IMR-90 (cell line): Measurements from ENCODE around the gene PDZD2. TPM values are rescaled to one million over a fixed set of nuclear protein-coding genes. Genes with fewer than 3 reads are reported as not detected.

Experiments
- ATAC-seq: fragments of 200-7000 bp; cut with Tn5 transposase; 2 replicates; pipeline ENCODE4 v1.9.1; 2020; ENCODE audit warnings: low read depth, mild to moderate bottlenecking, moderate library complexity
- BruUV-seq: library from RNA; stranded (reverse); fragments of 400-500 nt; replicated peaks from 2 replicates; lab custom pipeline; 2021; lab: Mats Ljungman, UMichigan
- CTCF ChIA-PET: fragments of 300-600 bp; formaldehyde crosslinking; extraction: SDS; loops from one replicate; lab custom pipeline; 2021; ENCODE audit warnings: antibody characterized with exemption; lab: Yijun Ruan, JAX
- POLR2A ChIA-PET: fragments of 300-600 bp; sonication (Branson Sonifier 250); formaldehyde crosslinking; loops from one replicate; lab custom pipeline; 2022; ENCODE audit warnings: antibody characterized with exemption; ENCODE audit not compliant: unreplicated experiment; lab: Charles Lee
- DNase-seq: peaks from one replicate; pipeline ENCODE4 v3.0.0; 2013
- H2AFZ ChIP-seq: replicated peaks from 2 replicates; pipeline ENCODE3; 2013; ENCODE audit warnings: low read length, mild to moderate bottlenecking; ENCODE audit not compliant: poor library complexity
- H2AK5ac ChIP-seq: 2 replicates; pipeline ENCODE4 v1.6.1; 2013; ENCODE audit warnings: low read depth, low read length, inconsistent platforms
- H2AK9ac ChIP-seq: replicated peaks from 2 replicates; pipeline ENCODE3; 2013; ENCODE audit warnings: mild to moderate bottlenecking, low read depth, low read length, moderate library complexity; ENCODE audit not compliant: poor library complexity
- H2BK120ac ChIP-seq: 2 replicates; pipeline ENCODE4 v1.6.1; 2013; ENCODE audit warnings: low read depth, low read length, inconsistent platforms
- H2BK15ac ChIP-seq: 3 replicates; pipeline ENCODE4 v1.6.1; 2013; ENCODE audit warnings: low read depth, low read length, inconsistent platforms
- H2BK20ac ChIP-seq: 2 replicates; pipeline ENCODE4 v1.6.1; 2013; ENCODE audit warnings: low read depth, mild to moderate bottlenecking, inconsistent platforms, low read length, moderate library complexity
- H2BK5ac ChIP-seq: 2 replicates; pipeline ENCODE4 v1.6.1; 2013; ENCODE audit warnings: mild to moderate bottlenecking, low read depth, low read length, inconsistent platforms; ENCODE audit not compliant: poor library complexity, severe bottlenecking
- H3K14ac ChIP-seq: replicated peaks from 2 replicates; pipeline ENCODE4 v1.6.1; 2013; ENCODE audit warnings: low read depth, low read length, inconsistent platforms
- H3K18ac ChIP-seq: 2 replicates; pipeline ENCODE4 v1.6.1; 2013; ENCODE audit warnings: low read depth, low read length, control low read depth
- H3K23ac ChIP-seq: 2 replicates; pipeline ENCODE4 v1.6.1; 2013; ENCODE audit warnings: low read depth, low read length, inconsistent platforms
- H3K27ac ChIP-seq: 2 replicates; pipeline ENCODE4 v1.5.1; 2013; ENCODE audit warnings: mild to moderate bottlenecking, control low read depth, low read length; ENCODE audit not compliant: insufficient read depth
- H3K27me3 ChIP-seq: 2 replicates; pipeline ENCODE4 v1.6.1; 2013; ENCODE audit warnings: low read length; ENCODE audit not compliant: control insufficient read depth, insufficient read depth
- H3K36me3 ChIP-seq: 2 replicates; pipeline ENCODE4 v1.6.1; 2013; ENCODE audit warnings: low read length, mixed read lengths; ENCODE audit not compliant: control insufficient read depth, insufficient read depth
- H3K4ac ChIP-seq: 2 replicates; pipeline ENCODE4 v1.6.1; 2013; ENCODE audit warnings: low read depth, low read length, inconsistent platforms
- H3K4me1 ChIP-seq: 2 replicates; pipeline ENCODE4 v1.6.1; 2013; ENCODE audit warnings: low read length, mixed read lengths; ENCODE audit not compliant: control insufficient read depth, insufficient read depth
- H3K4me2 ChIP-seq: 2 replicates; pipeline ENCODE4 v1.6.1; 2013; ENCODE audit warnings: low read depth, mild to moderate bottlenecking, control low read depth, low read length, moderate library complexity
- H3K4me3 ChIP-seq: 2 replicates; pipeline ENCODE4 v1.5.1; 2013; ENCODE audit warnings: low read depth, mild to moderate bottlenecking, control low read depth, low read length, moderate library complexity; ENCODE audit not compliant: insufficient read depth
- H3K56ac ChIP-seq: 2 replicates; pipeline ENCODE4 v1.6.1; 2013; ENCODE audit warnings: low read length, inconsistent platforms; ENCODE audit not compliant: insufficient read depth; ENCODE audit errors: extremely low read depth
- H3K79me1 ChIP-seq, 2 experiments: 2 replicates each; pipeline ENCODE4 v1.6.1; 2013; ENCODE audit warnings: low read length in 2 of 2, inconsistent platforms in 1 of 2, low read depth in 1 of 2
- H3K9ac ChIP-seq: 2 replicates; pipeline ENCODE4 v1.6.1; 2013; ENCODE audit warnings: low read depth, low read length, control low read depth
- H3K9me1 ChIP-seq: 2 replicates; pipeline ENCODE4 v1.6.1; 2013; ENCODE audit warnings: low read length, inconsistent platforms; ENCODE audit not compliant: insufficient read depth
- H3K9me3 ChIP-seq: 2 replicates; pipeline ENCODE4 v1.6.1; 2013; ENCODE audit warnings: low read length; ENCODE audit not compliant: control insufficient read depth, insufficient read depth
- H4K20me1 ChIP-seq: 2 replicates; pipeline ENCODE4 v1.6.1; 2013; ENCODE audit warnings: low read length, inconsistent platforms; ENCODE audit not compliant: insufficient read depth
- H4K5ac ChIP-seq: 2 replicates; pipeline ENCODE4 v1.6.1; 2013; ENCODE audit warnings: mild to moderate bottlenecking, low read depth, low read length, control low read depth
- H4K8ac ChIP-seq, 2 experiments: 2 replicates each; pipeline ENCODE4 v1.6.1; 2013; ENCODE audit warnings: low read depth in 2 of 2, low read length in 2 of 2, control low read depth in 1 of 2, inconsistent platforms in 1 of 2
- H4K91ac ChIP-seq: 2 replicates; pipeline ENCODE4 v1.6.1; 2013; ENCODE audit warnings: low read depth, low read length, inconsistent platforms; ENCODE audit not compliant: insufficient read depth
- BHLHE40 ChIP-seq: fragments of 150-350 bp; IDR thresholded peaks from 2 replicates; pipeline ENCODE4 v1.6.1; 2016; ENCODE audit warnings: mild to moderate bottlenecking, low read depth, low read length
- CEBPB ChIP-seq: IDR thresholded peaks from 2 replicates; pipeline ENCODE4 v1.6.1; 2012; ENCODE audit warnings: low read depth, low read length, improper control_type of control experiment
- CHD1 ChIP-seq: IDR thresholded peaks from 2 replicates; pipeline ENCODE4 v1.6.1; 2012; ENCODE audit warnings: low read depth, low read length, improper control_type of control experiment
- ELK1 ChIP-seq: fragments of 150-350 bp; IDR thresholded peaks from 2 replicates; pipeline ENCODE4 v1.6.1; 2016; ENCODE audit warnings: low read depth, mild to moderate bottlenecking, low read length, moderate library complexity, borderline replicate concordance
- FOS ChIP-seq: fragments of 150-350 bp; IDR thresholded peaks from 2 replicates; pipeline ENCODE4 v1.6.1; 2016; ENCODE audit warnings: low read depth, low read length
- MAZ ChIP-seq: IDR thresholded peaks from 2 replicates; pipeline ENCODE4 v1.6.1; 2012; ENCODE audit warnings: low read depth, mild to moderate bottlenecking, low read length, improper control_type of control experiment, moderate library complexity, borderline replicate concordance
- MXI1 ChIP-seq: IDR thresholded peaks from 2 replicates; pipeline ENCODE4 v1.6.1; 2012; ENCODE audit warnings: low read depth, mild to moderate bottlenecking, low read length, moderate library complexity, borderline replicate concordance
- NFE2L2 ChIP-seq: fragments of 150-350 bp; IDR thresholded peaks from 2 replicates; pipeline ENCODE4 v1.6.1; 2016; ENCODE audit warnings: low read depth, mild to moderate bottlenecking, low read length
- POLR2A ChIP-seq: IDR thresholded peaks from 2 replicates; pipeline ENCODE4 v1.6.1; 2012; ENCODE audit warnings: mild to moderate bottlenecking, low read depth, low read length
- RFX5 ChIP-seq: IDR thresholded peaks from 2 replicates; pipeline ENCODE4 v1.8.0; 2012; ENCODE audit warnings: low read depth, mild to moderate bottlenecking, low read length, moderate library complexity
- SMC3 ChIP-seq: fragments of 150-350 bp; IDR thresholded peaks from 2 replicates; pipeline ENCODE4 v1.6.1; 2016; ENCODE audit warnings: low read depth, mild to moderate bottlenecking, antibody characterized with exemption, low read length, moderate library complexity
- WGBS, 2 experiments: methylation state at CpG; one replicate each; pipeline versions ENCODE4 v1.1.5 to v1.1.7; 2013; ENCODE audit warnings: missing lambda C conversion rate in 2 of 2; ENCODE audit not compliant: insufficient read length in 1 of 2; ENCODE audit errors: extremely low coverage in 2 of 2; 5-methylcytosine and 5-hydroxymethylcytosine counted together
- dilution Hi-C: fragments of 300-500 bp; cut with HindIII; formaldehyde crosslinking; loops from one replicate; pipeline ENCODE4 v1.14.3; 2018; ENCODE audit warnings: low sequenced_read_pairs; ENCODE audit not compliant: unreplicated experiment
- in situ Hi-C: fragments of 300-500 bp; cut with MboI; formaldehyde crosslinking; loops from 3 replicates; pipeline ENCODE4 v1.14.3; 2019; ENCODE audit warnings: low sequenced_read_pairs, inconsistent platforms, mixed read lengths
- intact Hi-C: fragments of 100-400 bp; cut with micrococcal nuclease; formaldehyde crosslinking; loops from 2 replicates; pipeline ENCODE4 v1.10.0; 2022
- polyA plus RNA-seq, 3 experiments: library from polyadenylated mRNA; depleted of rRNA; stranded (reverse); fragments of >200 nt; gene quantifications; 2 replicates each; pipeline ENCODE4 v1.2.3, GENCODE V29; 2012; ENCODE audit warnings: low replicate concordance in 1 of 3
- total RNA-seq: library from RNA; depleted of rRNA; stranded (reverse); fragments of >200 nt; gene quantifications from 2 replicates; pipeline ENCODE4 v1.2.3, GENCODE V29; 2012

Gene PDZD2
- total and polyA plus RNA-seq, 2 of the 4 experiments (the other 2 are of a cell fraction): under 0.01 to 0.02 TPM

- no TSS peak for BruUV-seq
- intact Hi-C loops: no loop called here
- 54% methylated on average over 2 of the region's 4 CpGs; no CpG with 5 or more reads in 1 of the 2 experiments for WGBS, 2 experiments
Observed at GRCh38 chr5:31656806-31657205, 17.9 kb downstream of the PDZD2 start.

More at GRCh38 chr5:31656806-31657205, 17.9 kb downstream of the PDZD2 start:
- CTCF ChIA-PET: no interaction called here
- no peak overlapping the region for H2AK5ac ChIP-seq
- dilution Hi-C loops (no loop called here), in situ Hi-C loops (no loop called here)
- no peak for ATAC-seq
- no peak overlapping the region for H3K4me3 ChIP-seq
- H3K18ac ChIP-seq: no peak overlapping the region
- no peaks in the 10 kb centered on the region for H3K79me1 ChIP-seq
- no peak overlapping the region for H2BK120ac ChIP-seq
- no peak overlapping the region for H3K56ac ChIP-seq
- H3K9me3 ChIP-seq: no peaks in the 10 kb centered on the region
- no peak overlapping the region for H4K8ac ChIP-seq
- H2BK5ac ChIP-seq: no peak overlapping the region
- no peak overlapping the region for H2BK15ac ChIP-seq
- H3K4me1 ChIP-seq: no peaks in the 10 kb centered on the region
- H4K5ac ChIP-seq: no peak overlapping the region
- no peak overlapping the region for H3K4ac ChIP-seq
- no peak for DNase-seq
- POLR2A ChIA-PET: interaction anchor here (0.7 kb wide), 1 partner anchor 24 kb away, joined by 3 read pairs; no protein-coding TSS in a partner anchor
- no peak overlapping the region for H2AFZ ChIP-seq
- H3K9ac ChIP-seq: no peak overlapping the region
- no peaks in the 10 kb centered on the region for H3K9me1 ChIP-seq
- TF ChIP-seq BHLHE40 (no peak), NFE2L2 (no peak), SMC3 (no peak), CHD1 (no peak), MXI1 (no peak), POLR2A (no peak), FOS (no peak), ELK1 (no peak), MAZ (no peak), CEBPB (no peak), RFX5 (no peak)
- H3K23ac ChIP-seq: no peak overlapping the region
- H3K27me3 ChIP-seq: peaks cover 17% of the 10 kb centered on the region
- H4K91ac ChIP-seq: no peak overlapping the region
- no peak overlapping the region for H3K27ac ChIP-seq
- no peak overlapping the region for H3K4me2 ChIP-seq
- no peaks in the 10 kb centered on the region for H3K36me3 ChIP-seq
- no peak overlapping the region for H2AK9ac ChIP-seq
- no peak overlapping the region for H3K14ac ChIP-seq
- no peak overlapping the region for H2BK20ac ChIP-seq
- no peaks in the 10 kb centered on the region for H4K20me1 ChIP-seq
